ENCODE data around the gene DOK6. TPM values are rescaled to one million over a fixed set of nuclear protein-coding genes. Genes with fewer than 3 reads are reported as not detected.
A peak's percentile ranks its signal among the peaks of the same experiment; 100 is the strongest.

DOK6 gene
- total and polyA plus RNA-seq, 8 donors, result 2.9 to 19.1 (median 14.9) TPM

- Histone ChIP-seq H3K36me3 (no peaks in the 10 kb centered on the region), H3K4me1 (no peaks in the 10 kb centered on the region), H3K27ac (no peak overlapping the region), H3K9me3 (no peaks in the 10 kb centered on the region), H3K4me3 (no peak overlapping the region), H3K27me3 (no peaks in the 10 kb centered on the region)
- no peak for DNase-seq
- ATAC-seq, result no peak
- intact Hi-C loops (cut with DNase I), result no loop called here
- TF ChIP-seq CTCF (IDR thresholded peaks at IDR 0.05), result no peak
Measured at GRCh38 chr18:69574401-69574800, 173.7 kb downstream of the DOK6 start.

- no peak overlapping the region for H3K27ac ChIP-seq
- peak in 2 of 4 donors; percentile 15 to 52 for DNase-seq
- no peaks in the 10 kb centered on the region for H3K27me3 ChIP-seq
- TF ChIP-seq CTCF (IDR thresholded peaks at IDR 0.05), result no peak
- intact Hi-C loops (cut with DNase I), result no loop called here
- H3K9me3 ChIP-seq, result no peaks in the 10 kb centered on the region
- no peaks in the 10 kb centered on the region for H3K36me3 ChIP-seq
- no peaks in the 10 kb centered on the region for H3K4me1 ChIP-seq
- no peak overlapping the region for H3K4me3 ChIP-seq
- peak; percentile 33 for ATAC-seq
Measured at GRCh38 chr18:69580107-69580506, 179.4 kb downstream of the DOK6 start.

GRCh38 chr18:69584429-69584828, 183.7 kb downstream of the DOK6 start:
- intact Hi-C loops (cut with DNase I), result no loop called here
- ATAC-seq, result no peak
- H3K36me3 ChIP-seq, result no peaks in the 10 kb centered on the region
- TF ChIP-seq CTCF (IDR thresholded peaks at IDR 0.05), result no peak
- peak in 1 of 4 donors; percentile 11 for DNase-seq
- no peaks in the 10 kb centered on the region for H3K4me1 ChIP-seq
- no peak overlapping the region for H3K27ac ChIP-seq
- H3K4me3 ChIP-seq, result no peak overlapping the region
- H3K9me3 ChIP-seq, result no peaks in the 10 kb centered on the region
- no peaks in the 10 kb centered on the region for H3K27me3 ChIP-seq

GRCh38 chr18:69585696-69586095, 185.0 kb downstream of the DOK6 start:
- H3K36me3 ChIP-seq, result no peaks in the 10 kb centered on the region
- no peaks in the 10 kb centered on the region for H3K9me3 ChIP-seq
- no peak for TF ChIP-seq CTCF (IDR thresholded peaks at IDR 0.05)
- no peak for ATAC-seq
- no peaks in the 10 kb centered on the region for H3K4me1 ChIP-seq
- no peak overlapping the region for H3K27ac ChIP-seq
- intact Hi-C loops (cut with DNase I), result no loop called here
- H3K27me3 ChIP-seq, result no peaks in the 10 kb centered on the region
- no peak overlapping the region for H3K4me3 ChIP-seq
- DNase-seq, result no peak

- no peaks in the 10 kb centered on the region for H3K27me3 ChIP-seq
- DNase-seq (peak in 1 of 4 donors; percentile 14), ATAC-seq (no peak)
- H3K9me3 ChIP-seq, result no peaks in the 10 kb centered on the region
- TF ChIP-seq CTCF (IDR thresholded peaks at IDR 0.05), result no peak
- H3K36me3 ChIP-seq, result no peaks in the 10 kb centered on the region
- no peak overlapping the region for H3K27ac ChIP-seq
- no peaks in the 10 kb centered on the region for H3K4me1 ChIP-seq
- H3K4me3 ChIP-seq, result no peak overlapping the region
- intact Hi-C loops (cut with DNase I), result no loop called here
Measured at GRCh38 chr18:69586537-69586936, 185.8 kb downstream of the DOK6 start.

Data from left lung (tissue), 10 donors.